SK-N-SH treated with all-trans-retinoic acid at 6 μM for 48 hours (cell line): ENCODE measurements around the gene LHFPL3.

Source experiments
- ARNTL ChIP-seq: fragments of 450-650 bp; formaldehyde crosslinking; IDR thresholded peaks from 2 replicates; pipeline ENCODE4 v1.5.0; 2020; ENCODE audit warnings: low read depth, mild to moderate bottlenecking, moderate library complexity, borderline replicate concordance
- ESRRG ChIP-seq: fragments of 250-450 bp; sonication (Bioruptor Pico); IDR thresholded peaks from 2 replicates; pipeline ENCODE4 v1.6.1; 2021; ENCODE audit warnings: mild to moderate bottlenecking
- OSR1 ChIP-seq: fragments of 250-450 bp; sonication (Bioruptor Pico); IDR thresholded peaks from 2 replicates; pipeline ENCODE4 v1.8.0; 2022; ENCODE audit warnings: moderate library complexity, mild to moderate bottlenecking, inconsistent platforms
- TOX ChIP-seq: fragments of 250-450 bp; sonication (Bioruptor Pico); IDR thresholded peaks from 2 replicates; pipeline ENCODE4 v1.8.0; 2021; ENCODE audit warnings: mild to moderate bottlenecking, moderate library complexity, borderline replicate concordance
- ZFP30 ChIP-seq: fragments of 450-650 bp; formaldehyde crosslinking; IDR thresholded peaks from 2 replicates; pipeline ENCODE4 v1.5.0; 2022; ENCODE audit warnings: mild to moderate bottlenecking, moderate library complexity
- TF ChIP-seq, protein P1 (sequence below): fragments of 250-450 bp; sonication (Bioruptor Pico); IDR thresholded peaks from 2 replicates; pipeline ENCODE4 v1.5.1; 2021; ENCODE audit warnings: mild to moderate bottlenecking, moderate library complexity
- TF ChIP-seq, protein P2 (sequence below): fragments of 250-450 bp; sonication (Bioruptor Pico); IDR thresholded peaks from 2 replicates; pipeline ENCODE4 v1.8.0; 2020; ENCODE audit warnings: mild to moderate bottlenecking, moderate library complexity, borderline replicate concordance
- TF ChIP-seq, protein P3 (sequence below): fragments of 250-450 bp; sonication (Bioruptor Pico); IDR thresholded peaks from 2 replicates; pipeline ENCODE4 v1.5.1; 2020; ENCODE audit warnings: low read depth, mild to moderate bottlenecking, moderate library complexity
- TF ChIP-seq, protein P4 (sequence below): fragments of 250-450 bp; sonication (Bioruptor Pico); IDR thresholded peaks from 2 replicates; pipeline ENCODE4 v1.5.0; 2020; ENCODE audit warnings: mild to moderate bottlenecking, moderate library complexity

DNA sequence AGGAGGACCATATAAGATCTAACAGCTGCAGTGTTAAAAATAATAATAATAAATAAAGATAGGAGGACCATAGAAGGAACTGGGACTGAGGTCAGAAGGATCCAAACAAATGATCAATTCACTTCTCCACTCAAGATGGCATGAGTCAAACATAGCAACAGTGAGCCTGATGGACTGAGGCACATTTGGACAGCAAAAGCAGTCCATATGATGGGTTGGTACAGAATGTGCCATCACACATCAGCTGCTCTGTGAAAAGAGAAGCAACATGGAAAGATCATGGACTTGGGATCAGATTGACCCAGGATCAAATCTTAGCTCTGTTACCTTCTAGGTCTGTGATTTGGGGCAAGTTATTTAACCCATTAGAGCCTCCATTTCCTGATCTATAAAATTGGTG lies 496.7 kb downstream of the LHFPL3 start:
- TF ChIP-seq ARNTL (CRISPR knock-in tag): no peak
- TF ChIP-seq ZFP30 (CRISPR knock-in tag): no peak
- no peak for TF ChIP-seq ESRRG
- TF ChIP-seq, protein P1, sequence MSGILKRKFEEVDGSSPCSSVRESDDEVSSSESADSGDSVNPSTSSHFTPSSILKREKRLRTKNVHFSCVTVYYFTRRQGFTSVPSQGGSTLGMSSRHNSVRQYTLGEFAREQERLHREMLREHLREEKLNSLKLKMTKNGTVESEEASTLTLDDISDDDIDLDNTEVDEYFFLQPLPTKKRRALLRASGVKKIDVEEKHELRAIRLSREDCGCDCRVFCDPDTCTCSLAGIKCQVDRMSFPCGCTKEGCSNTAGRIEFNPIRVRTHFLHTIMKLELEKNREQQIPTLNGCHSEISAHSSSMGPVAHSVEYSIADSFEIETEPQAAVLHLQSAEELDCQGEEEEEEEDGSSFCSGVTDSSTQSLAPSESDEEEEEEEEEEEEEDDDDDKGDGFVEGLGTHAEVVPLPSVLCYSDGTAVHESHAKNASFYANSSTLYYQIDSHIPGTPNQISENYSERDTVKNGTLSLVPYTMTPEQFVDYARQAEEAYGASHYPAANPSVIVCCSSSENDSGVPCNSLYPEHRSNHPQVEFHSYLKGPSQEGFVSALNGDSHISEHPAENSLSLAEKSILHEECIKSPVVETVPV (CRISPR knock-in tag): no peak
- no peak for TF ChIP-seq OSR1
- TF ChIP-seq, protein P2, sequence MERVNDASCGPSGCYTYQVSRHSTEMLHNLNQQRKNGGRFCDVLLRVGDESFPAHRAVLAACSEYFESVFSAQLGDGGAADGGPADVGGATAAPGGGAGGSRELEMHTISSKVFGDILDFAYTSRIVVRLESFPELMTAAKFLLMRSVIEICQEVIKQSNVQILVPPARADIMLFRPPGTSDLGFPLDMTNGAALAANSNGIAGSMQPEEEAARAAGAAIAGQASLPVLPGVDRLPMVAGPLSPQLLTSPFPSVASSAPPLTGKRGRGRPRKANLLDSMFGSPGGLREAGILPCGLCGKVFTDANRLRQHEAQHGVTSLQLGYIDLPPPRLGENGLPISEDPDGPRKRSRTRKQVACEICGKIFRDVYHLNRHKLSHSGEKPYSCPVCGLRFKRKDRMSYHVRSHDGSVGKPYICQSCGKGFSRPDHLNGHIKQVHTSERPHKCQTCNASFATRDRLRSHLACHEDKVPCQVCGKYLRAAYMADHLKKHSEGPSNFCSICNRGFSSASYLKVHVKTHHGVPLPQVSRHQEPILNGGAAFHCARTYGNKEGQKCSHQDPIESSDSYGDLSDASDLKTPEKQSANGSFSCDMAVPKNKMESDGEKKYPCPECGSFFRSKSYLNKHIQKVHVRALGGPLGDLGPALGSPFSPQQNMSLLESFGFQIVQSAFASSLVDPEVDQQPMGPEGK (CRISPR knock-in tag): no peak
- no peak for TF ChIP-seq TOX (CRISPR knock-in tag)
- TF ChIP-seq, protein P3, sequence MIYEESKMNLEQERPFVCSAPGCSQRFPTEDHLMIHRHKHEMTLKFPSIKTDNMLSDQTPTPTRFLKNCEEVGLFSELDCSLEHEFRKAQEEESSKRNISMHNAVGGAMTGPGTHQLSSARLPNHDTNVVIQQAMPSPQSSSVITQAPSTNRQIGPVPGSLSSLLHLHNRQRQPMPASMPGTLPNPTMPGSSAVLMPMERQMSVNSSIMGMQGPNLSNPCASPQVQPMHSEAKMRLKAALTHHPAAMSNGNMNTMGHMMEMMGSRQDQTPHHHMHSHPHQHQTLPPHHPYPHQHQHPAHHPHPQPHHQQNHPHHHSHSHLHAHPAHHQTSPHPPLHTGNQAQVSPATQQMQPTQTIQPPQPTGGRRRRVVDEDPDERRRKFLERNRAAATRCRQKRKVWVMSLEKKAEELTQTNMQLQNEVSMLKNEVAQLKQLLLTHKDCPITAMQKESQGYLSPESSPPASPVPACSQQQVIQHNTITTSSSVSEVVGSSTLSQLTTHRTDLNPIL (CRISPR knock-in tag): no peak
- TF ChIP-seq, protein P4, sequence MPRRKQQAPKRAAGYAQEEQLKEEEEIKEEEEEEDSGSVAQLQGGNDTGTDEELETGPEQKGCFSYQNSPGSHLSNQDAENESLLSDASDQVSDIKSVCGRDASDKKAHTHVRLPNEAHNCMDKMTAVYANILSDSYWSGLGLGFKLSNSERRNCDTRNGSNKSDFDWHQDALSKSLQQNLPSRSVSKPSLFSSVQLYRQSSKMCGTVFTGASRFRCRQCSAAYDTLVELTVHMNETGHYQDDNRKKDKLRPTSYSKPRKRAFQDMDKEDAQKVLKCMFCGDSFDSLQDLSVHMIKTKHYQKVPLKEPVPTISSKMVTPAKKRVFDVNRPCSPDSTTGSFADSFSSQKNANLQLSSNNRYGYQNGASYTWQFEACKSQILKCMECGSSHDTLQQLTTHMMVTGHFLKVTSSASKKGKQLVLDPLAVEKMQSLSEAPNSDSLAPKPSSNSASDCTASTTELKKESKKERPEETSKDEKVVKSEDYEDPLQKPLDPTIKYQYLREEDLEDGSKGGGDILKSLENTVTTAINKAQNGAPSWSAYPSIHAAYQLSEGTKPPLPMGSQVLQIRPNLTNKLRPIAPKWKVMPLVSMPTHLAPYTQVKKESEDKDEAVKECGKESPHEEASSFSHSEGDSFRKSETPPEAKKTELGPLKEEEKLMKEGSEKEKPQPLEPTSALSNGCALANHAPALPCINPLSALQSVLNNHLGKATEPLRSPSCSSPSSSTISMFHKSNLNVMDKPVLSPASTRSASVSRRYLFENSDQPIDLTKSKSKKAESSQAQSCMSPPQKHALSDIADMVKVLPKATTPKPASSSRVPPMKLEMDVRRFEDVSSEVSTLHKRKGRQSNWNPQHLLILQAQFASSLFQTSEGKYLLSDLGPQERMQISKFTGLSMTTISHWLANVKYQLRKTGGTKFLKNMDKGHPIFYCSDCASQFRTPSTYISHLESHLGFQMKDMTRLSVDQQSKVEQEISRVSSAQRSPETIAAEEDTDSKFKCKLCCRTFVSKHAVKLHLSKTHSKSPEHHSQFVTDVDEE (CRISPR knock-in tag): no peak
